H9 (cell line): ENCODE measurements around the gene DCLRE1C. TPM values are rescaled to one million over a fixed set of nuclear protein-coding genes. Genes with fewer than 3 reads are reported as not detected.

ENCODE experiments used
- DNase-seq: peaks from one replicate; pipeline ENCODE4 v3.0.0-alpha.2; 2017
- H2AFZ ChIP-seq: one replicate; pipeline ENCODE4 v1.6.1; 2013; ENCODE audit warnings: mild to moderate bottlenecking, low read length, control low read depth, moderate library complexity
- H2AK5ac ChIP-seq: 2 replicates; pipeline ENCODE4 v1.6.1; 2013; ENCODE audit warnings: low read length, control low read depth, mixed read lengths; ENCODE audit not compliant: insufficient read length
- H2BK120ac ChIP-seq: one replicate; pipeline ENCODE4 v1.6.1; 2013; ENCODE audit warnings: low read depth, mild to moderate bottlenecking, low read length, control low read depth, inconsistent platforms; ENCODE audit not compliant: poor library complexity, severe bottlenecking
- H2BK12ac ChIP-seq: 2 replicates; pipeline ENCODE4 v1.6.1; 2013; ENCODE audit warnings: low read length, control low read depth, mixed read lengths, low read depth; ENCODE audit not compliant: insufficient read length
- H2BK15ac ChIP-seq: 2 replicates; pipeline ENCODE4 v1.6.1; 2013; ENCODE audit warnings: low read depth, low read length, control low read depth
- H2BK20ac ChIP-seq: one replicate; pipeline ENCODE4 v1.6.1; 2013; ENCODE audit warnings: low read depth, mild to moderate bottlenecking, low read length, control low read depth, inconsistent platforms; ENCODE audit not compliant: poor library complexity, severe bottlenecking
- H2BK5ac ChIP-seq: 2 replicates; pipeline ENCODE4 v1.6.1; 2013; ENCODE audit warnings: low read length, control low read depth, mixed read lengths; ENCODE audit not compliant: insufficient read length
- H3K14ac ChIP-seq: 2 replicates; pipeline ENCODE4 v1.6.1; 2013; ENCODE audit warnings: low read length, control low read depth; ENCODE audit not compliant: insufficient read depth
- H3K18ac ChIP-seq: 2 replicates; pipeline ENCODE4 v1.6.1; 2013; ENCODE audit warnings: low read depth, mild to moderate bottlenecking, mixed read lengths, low read length, control low read depth; ENCODE audit not compliant: insufficient read length
- H3K23ac ChIP-seq: 2 replicates; pipeline ENCODE4 v1.6.1; 2013; ENCODE audit warnings: low read length, control low read depth, mixed read lengths, low read depth; ENCODE audit not compliant: insufficient read length
- H3K23me2 ChIP-seq: 2 replicates; pipeline ENCODE4 v1.6.1; 2013; ENCODE audit warnings: low read depth, mild to moderate bottlenecking, mixed read lengths, low read length, control low read depth; ENCODE audit not compliant: insufficient read length, poor library complexity, severe bottlenecking
- H3K27ac ChIP-seq: 2 replicates; pipeline ENCODE4 v1.5.1; 2013; ENCODE audit warnings: low read length, control low read depth, mixed read lengths, low read depth; ENCODE audit not compliant: insufficient read length
- H3K27me3 ChIP-seq: 2 replicates; pipeline ENCODE4 v1.6.1; 2013; ENCODE audit warnings: low read length, control low read depth, inconsistent platforms; ENCODE audit not compliant: insufficient read depth
- H3K4ac ChIP-seq: 2 replicates; pipeline ENCODE4 v1.6.1; 2013; ENCODE audit warnings: low read depth, mild to moderate bottlenecking, control low read depth, inconsistent platforms, low read length, moderate library complexity
- H3K4me1 ChIP-seq: 2 replicates; pipeline ENCODE4 v1.6.1; 2013; ENCODE audit warnings: low read length, control low read depth, inconsistent platforms; ENCODE audit not compliant: insufficient read depth
- H3K4me2 ChIP-seq: 2 replicates; pipeline ENCODE4 v1.6.1; 2013; ENCODE audit warnings: low read length, control low read depth, mixed read lengths; ENCODE audit not compliant: insufficient read length, insufficient read depth
- H3K56ac ChIP-seq: 2 replicates; pipeline ENCODE4 v1.6.1; 2013; ENCODE audit warnings: low read depth, mild to moderate bottlenecking, mixed read lengths, low read length, control low read depth; ENCODE audit not compliant: insufficient read length
- H3K79me1 ChIP-seq: 2 replicates; pipeline ENCODE4 v1.6.1; 2013; ENCODE audit warnings: low read depth, mild to moderate bottlenecking, moderate library complexity, low read length, control low read depth, inconsistent platforms; ENCODE audit not compliant: insufficient read depth, poor library complexity, severe bottlenecking
- H3K79me2 ChIP-seq: 2 replicates; pipeline ENCODE4 v1.6.1; 2013; ENCODE audit warnings: low read length, control low read depth, inconsistent platforms; ENCODE audit not compliant: insufficient read depth
- H3K9ac ChIP-seq: 2 replicates; pipeline ENCODE4 v1.6.1; 2013; ENCODE audit warnings: low read length, control low read depth, mixed read lengths; ENCODE audit not compliant: insufficient read length; ENCODE audit errors: extremely low read depth
- H3K9me3 ChIP-seq: one replicate; pipeline ENCODE4 v1.6.1; 2013; ENCODE audit warnings: low read depth, low read length, inconsistent platforms; ENCODE audit not compliant: control insufficient read depth
- H3T11ph ChIP-seq: one replicate; pipeline ENCODE4 v1.6.1; 2013; ENCODE audit warnings: mild to moderate bottlenecking, low read length, control low read depth, inconsistent platforms
- H4K20me1 ChIP-seq: one replicate; pipeline ENCODE4 v1.6.1; 2013; ENCODE audit not compliant: control insufficient read depth, insufficient read length, insufficient read depth
- H4K5ac ChIP-seq: 2 replicates; pipeline ENCODE4 v1.6.1; 2013; ENCODE audit warnings: low read depth, mild to moderate bottlenecking, mixed read lengths, low read length, control low read depth; ENCODE audit not compliant: insufficient read length
- H4K8ac ChIP-seq: replicated peaks from 2 replicates; pipeline ENCODE4 v1.6.1; 2013; ENCODE audit warnings: low read length, control low read depth, mixed read lengths, low read depth; ENCODE audit not compliant: insufficient read length
- H4K91ac ChIP-seq: 2 replicates; pipeline ENCODE4 v1.6.1; 2013; ENCODE audit warnings: low read depth, mild to moderate bottlenecking, moderate library complexity, mixed read lengths, low read length, control low read depth; ENCODE audit not compliant: insufficient read length
- H3K27ac Mint-ChIP-seq, 3 experiments: 2 replicates in 2 of 3; 3 replicates in 1 of 3; pipeline ENCODE4 v1.8.0; 2020 to 2021; ENCODE audit warnings: mixed read lengths in 3 of 3, mild to moderate bottlenecking in 1 of 3, moderate library complexity in 1 of 3
- H3K27me3 Mint-ChIP-seq: 2 replicates; pipeline ENCODE4 v1.8.0; 2021; ENCODE audit warnings: low read depth, mild to moderate bottlenecking, moderate library complexity, mixed read lengths
- H3K36me3 Mint-ChIP-seq, 3 experiments: 2 replicates in 2 of 3; 3 replicates in 1 of 3; pipeline ENCODE4 v1.8.0; 2020 to 2021; ENCODE audit warnings: low read depth in 3 of 3, mixed read lengths in 3 of 3; ENCODE audit not compliant: insufficient read depth in 1 of 3
- H3K4me1 Mint-ChIP-seq, 2 experiments: 2 replicates each; pipeline ENCODE4 v1.8.0; 2020; ENCODE audit warnings: mixed read lengths in 2 of 2
- H3K4me3 Mint-ChIP-seq, 2 experiments: 2 replicates in 1 of 2; 3 replicates in 1 of 2; pipeline ENCODE4 v1.8.0; 2020 to 2021; ENCODE audit warnings: mild to moderate bottlenecking in 2 of 2, mixed read lengths in 2 of 2, moderate library complexity in 1 of 2
- H3K9me3 Mint-ChIP-seq, 2 experiments: 2 replicates in 1 of 2; 3 replicates in 1 of 2; pipeline ENCODE4 v1.8.0; 2020; ENCODE audit warnings: mild to moderate bottlenecking in 2 of 2, mixed read lengths in 2 of 2, moderate library complexity in 1 of 2
- CTCF ChIP-seq: fragments of 200-600 bp; sonication (generic); conservative IDR thresholded peaks from 3 replicates; pipeline ENCODE4 v1.8.0; 2021; ENCODE audit warnings: antibody characterized with exemption, mild to moderate bottlenecking
- WGBS: extraction: QIAGEN DNeasy Blood & Tissue Kit; methylation state at CpG from one replicate; pipeline ENCODE4 v1.1.7; 2013; ENCODE audit warnings: missing lambda C conversion rate, low lambda C conversion rate, mixed read lengths; ENCODE audit not compliant: insufficient read length; ENCODE audit errors: extremely low coverage; 5-methylcytosine and 5-hydroxymethylcytosine counted together
- total RNA-seq: library from RNA; stranded (reverse); gene quantifications from 2 replicates; pipeline ENCODE4 v1.2.1, GENCODE V29; 2021

The DCLRE1C gene
- total RNA-seq, 1 experiment from 2014 or later: 15.2 TPM

- no peak overlapping the region for H3K4me2 ChIP-seq
- H3K79me1 ChIP-seq: no peaks in the 10 kb centered on the region
- DNase-seq: no peak
- H3K4me3 Mint-ChIP-seq: no peak overlapping the region
- H2BK15ac ChIP-seq: no peak overlapping the region
- H2AK5ac ChIP-seq: no peak overlapping the region
- no peak overlapping the region for H3K9ac ChIP-seq
- WGBS: no CpG with 5 or more reads among the region's 1 CpG
- TF ChIP-seq CTCF: no peak
- H3K4me1 Mint-ChIP-seq: no peaks in the 10 kb centered on the region
- H4K91ac ChIP-seq: no peak overlapping the region
- no peak overlapping the region for H3K56ac ChIP-seq
- H2AFZ ChIP-seq: no peak overlapping the region
- H2BK120ac ChIP-seq: no peak overlapping the region
- H3K4me1 ChIP-seq: no peaks in the 10 kb centered on the region
- H3K9me3 ChIP-seq: no peaks in the 10 kb centered on the region
- peak overlapping the region in 1 of 3 experiments; percentile 74; a peak in 1 of 7 replicates for H3K27ac Mint-ChIP-seq
- no peaks in the 10 kb centered on the region for H3K27me3 Mint-ChIP-seq
- H3K36me3 Mint-ChIP-seq: peaks cover 15 to 57% (median 16%) of the 10 kb centered on the region in 3 experiments
- no peak overlapping the region for H3K14ac ChIP-seq
- no peak overlapping the region for H2BK20ac ChIP-seq
- H2BK5ac ChIP-seq: no peak overlapping the region
- no peaks in the 10 kb centered on the region for H3K79me2 ChIP-seq
- no peaks in the 10 kb centered on the region for H3K9me3 Mint-ChIP-seq
- no peaks in the 10 kb centered on the region for H3K27me3 ChIP-seq
- H4K20me1 ChIP-seq: no peaks in the 10 kb centered on the region
- H3K18ac ChIP-seq: no peak overlapping the region
- no peak overlapping the region for H3K4ac ChIP-seq
- no peaks in the 10 kb centered on the region for H3K23me2 ChIP-seq
- no peak overlapping the region for H3T11ph ChIP-seq
- no peak overlapping the region for H3K27ac ChIP-seq
- no peak overlapping the region for H4K8ac ChIP-seq
- H2BK12ac ChIP-seq: no peak overlapping the region
- H4K5ac ChIP-seq: no peak overlapping the region
- no peak overlapping the region for H3K23ac ChIP-seq
Measured at GRCh38 chr10:14860791-14861190, 93.1 kb downstream of the DCLRE1C start.
